Measurements from ENCODE around the gene INTS11. TPM values are rescaled to one million over a fixed set of nuclear protein-coding genes. Genes with fewer than 3 reads are reported as not detected.
A peak's percentile ranks its signal among the peaks of the same experiment; 100 is the strongest.
"Not testable (repeated sequence)": the region's sequence is repeated elsewhere in the genome, so short reads cannot be mapped to it uniquely, and the experiment has no call there.

Gene INTS11
- 75.7 TPM for total RNA-seq
- long read RNA-seq, transcript INTS11-208 (17 exons, 2,148 nt) = major isoform, 54 of 80 reads
- long read RNA-seq, partial matches to known transcripts = 8 of 80 reads
- long read RNA-seq, other reads (novel, unspliced or antisense) = 16 of 80 reads

- ATAC-seq = peak; percentile 81
- intact Hi-C loops (cut with DNase I) = loop anchor here (2.0 kb wide), 1 partner anchor 22 kb away; no protein-coding TSS in a partner anchor
- peak; percentile 96 for DNase-seq (ENCODE audit: missing footprints)
Measured at GRCh38 chr1:1324524-1325287, at the start of gene INTS11, which contains the start of gene CPTP. Gene INTS11 (minus strand): TSS chr1:1324660. CDS start chr1:1324608, 52 bp downstream. Gene CPTP (plus strand): TSS chr1:1324802. CDS start chr1:1326911, 2,109 bp downstream.

GRCh38 chr1:1373815-1374588, 49.5 kb upstream of the INTS11 start:
- ATAC-seq (no peak), DNase-seq (ENCODE audit: missing footprints) (peak; percentile 63)
- intact Hi-C loops (cut with DNase I) = loop anchor here (1.0 to 2.0 kb wide), 2 partner anchors 22 to 25 kb away; partner anchors contain the start of gene DVL1

DNA sequence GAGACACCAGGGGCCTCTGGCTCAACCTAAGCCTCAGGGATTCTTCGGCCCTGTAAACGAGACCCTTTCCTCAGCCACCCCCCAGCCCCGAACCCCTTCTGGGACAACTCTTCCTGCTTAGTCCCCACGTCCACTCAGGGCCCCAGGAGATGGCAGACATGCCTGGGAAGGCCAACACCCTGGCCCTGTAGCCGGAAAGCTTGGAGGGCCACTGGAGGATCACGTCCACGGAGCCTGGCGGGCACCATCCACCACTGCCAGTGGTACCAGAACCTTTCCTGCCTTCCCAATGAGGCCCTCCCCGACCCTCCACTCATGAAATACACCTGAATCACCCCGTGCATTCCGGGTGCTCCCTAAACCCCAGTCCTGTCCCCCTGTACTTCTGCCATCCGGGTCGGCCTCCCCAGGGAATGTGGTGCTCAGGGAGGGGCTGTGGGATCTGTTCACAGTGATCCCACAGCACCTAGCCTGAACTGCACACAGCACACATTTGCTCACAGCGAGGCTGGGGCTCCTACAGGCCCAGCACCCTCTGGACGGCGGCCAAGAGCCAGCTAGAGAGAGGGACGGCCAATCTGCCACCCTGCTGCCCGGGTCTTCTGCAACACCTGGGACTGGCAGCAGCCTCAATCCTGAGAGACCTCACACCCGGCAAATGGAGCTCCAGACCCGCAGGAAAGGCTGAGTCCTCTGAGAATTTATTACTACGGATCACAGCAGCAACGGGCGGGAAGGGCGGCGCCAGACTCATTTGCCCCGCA, 48.8 kb upstream of the INTS11 start:
- DNase-seq (ENCODE audit: missing footprints) = peak; percentile 50
- intact Hi-C loops (cut with DNase I) = loop anchor here (1.0 to 2.0 kb wide), 2 partner anchors 21 to 24 kb away; partner anchors contain the start of gene DVL1

GRCh38 chr1:1371746-1372711, 47.6 kb upstream of the INTS11 start:
- ATAC-seq (peak; percentile 29), DNase-seq (ENCODE audit: missing footprints) (peak; percentile 82)
- intact Hi-C loops (cut with DNase I) = loop anchor here (2.0 kb wide), 2 partner anchors 23 to 249 kb away; partner anchors contain the start of gene DVL1

More for the DNA sequence above, 48.8 kb upstream of the INTS11 start:
- ATAC-seq = no peak

DNA sequence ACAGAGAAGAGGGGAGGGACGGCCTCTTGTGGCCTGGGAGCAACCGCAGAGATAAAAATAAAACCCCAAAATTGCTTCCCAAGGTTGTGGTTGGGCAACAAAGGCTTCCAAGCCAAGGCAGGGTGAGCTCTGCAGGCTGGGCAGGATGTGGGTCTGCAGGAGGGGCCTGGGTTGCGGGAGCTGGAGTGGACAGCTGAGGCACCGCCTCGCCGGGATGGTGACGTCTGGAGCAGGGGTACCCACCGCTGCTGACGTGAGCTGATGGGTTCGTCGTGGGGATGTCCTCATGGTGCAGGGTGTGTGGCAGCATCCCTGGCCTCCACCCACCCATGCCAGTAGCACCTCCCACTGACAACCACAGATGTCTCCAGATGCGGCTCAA, 46.9 kb upstream of the INTS11 start:
- ATAC-seq (no peak), DNase-seq (ENCODE audit: missing footprints) (peak; percentile 48)
- intact Hi-C loops (cut with DNase I) = loop anchor here (2.0 kb wide), 1 partner anchor 249 kb away; no protein-coding TSS in a partner anchor

DNA sequence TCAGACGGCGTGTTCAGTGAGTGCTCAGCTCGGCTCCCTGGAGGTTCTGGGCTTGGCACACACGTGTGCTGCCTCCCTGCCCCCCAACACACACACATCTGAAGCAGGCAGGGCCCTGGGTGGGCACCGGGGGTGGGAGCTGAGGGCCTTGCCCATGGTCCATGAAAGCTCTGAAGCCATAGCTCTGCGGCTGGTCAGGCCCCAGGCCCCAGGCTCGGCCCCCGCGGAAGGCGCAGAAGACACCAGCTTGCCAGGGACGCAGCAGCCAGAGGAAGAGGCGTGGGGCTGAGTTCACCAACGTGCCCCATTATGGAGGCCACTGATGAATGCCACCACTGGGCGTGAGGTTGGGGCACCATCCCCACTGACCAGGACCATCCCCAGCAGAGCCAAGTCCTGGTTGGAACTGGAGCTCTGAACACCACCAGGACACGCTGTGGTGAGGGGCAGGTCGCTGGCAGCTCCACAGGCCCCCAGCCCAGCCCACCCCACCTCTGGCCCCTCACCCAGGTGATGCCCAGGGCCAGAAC, 46.4 kb upstream of the INTS11 start:
- DNase-seq (ENCODE audit: missing footprints) = peak; percentile 33
- no peak for ATAC-seq
- intact Hi-C loops (cut with DNase I) = loop anchor here (2.0 kb wide), 1 partner anchor 248 kb away; no protein-coding TSS in a partner anchor

DNA sequence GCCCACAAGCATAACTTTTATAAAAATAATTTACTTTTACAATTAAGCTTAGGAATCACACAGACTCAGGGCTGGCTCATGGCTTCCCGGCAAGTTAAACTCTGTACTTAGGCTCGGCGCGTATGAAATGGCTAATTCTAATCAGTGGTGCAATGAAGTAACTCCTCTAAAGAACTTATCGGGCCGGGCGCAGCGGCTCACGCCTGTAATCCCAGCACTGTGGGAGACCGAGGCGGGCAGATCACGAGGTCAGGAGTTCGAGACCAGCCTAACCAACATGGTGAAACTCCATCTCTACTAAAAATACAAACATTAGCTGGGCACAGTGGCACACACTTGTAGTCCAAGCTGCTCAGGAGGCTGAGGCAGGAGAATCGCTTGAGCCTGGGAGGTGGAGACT, 45.6 kb upstream of the INTS11 start:
- intact Hi-C loops (cut with DNase I) = loop anchor here (2.0 kb wide), 1 partner anchor 247 kb away; no protein-coding TSS in a partner anchor
- ATAC-seq = not testable (repeated sequence)
- peak; percentile 21 for DNase-seq (ENCODE audit: missing footprints)

- no peak for ATAC-seq
- no peak for DNase-seq (ENCODE audit: missing footprints)
- intact Hi-C loops (cut with DNase I) = no loop called here
Measured at GRCh38 chr1:1367315-1367714, 42.9 kb upstream of the INTS11 start.

GRCh38 chr1:1366699-1367066, 42.2 kb upstream of the INTS11 start:
- no peak for ATAC-seq
- intact Hi-C loops (cut with DNase I) = no loop called here

DNA sequence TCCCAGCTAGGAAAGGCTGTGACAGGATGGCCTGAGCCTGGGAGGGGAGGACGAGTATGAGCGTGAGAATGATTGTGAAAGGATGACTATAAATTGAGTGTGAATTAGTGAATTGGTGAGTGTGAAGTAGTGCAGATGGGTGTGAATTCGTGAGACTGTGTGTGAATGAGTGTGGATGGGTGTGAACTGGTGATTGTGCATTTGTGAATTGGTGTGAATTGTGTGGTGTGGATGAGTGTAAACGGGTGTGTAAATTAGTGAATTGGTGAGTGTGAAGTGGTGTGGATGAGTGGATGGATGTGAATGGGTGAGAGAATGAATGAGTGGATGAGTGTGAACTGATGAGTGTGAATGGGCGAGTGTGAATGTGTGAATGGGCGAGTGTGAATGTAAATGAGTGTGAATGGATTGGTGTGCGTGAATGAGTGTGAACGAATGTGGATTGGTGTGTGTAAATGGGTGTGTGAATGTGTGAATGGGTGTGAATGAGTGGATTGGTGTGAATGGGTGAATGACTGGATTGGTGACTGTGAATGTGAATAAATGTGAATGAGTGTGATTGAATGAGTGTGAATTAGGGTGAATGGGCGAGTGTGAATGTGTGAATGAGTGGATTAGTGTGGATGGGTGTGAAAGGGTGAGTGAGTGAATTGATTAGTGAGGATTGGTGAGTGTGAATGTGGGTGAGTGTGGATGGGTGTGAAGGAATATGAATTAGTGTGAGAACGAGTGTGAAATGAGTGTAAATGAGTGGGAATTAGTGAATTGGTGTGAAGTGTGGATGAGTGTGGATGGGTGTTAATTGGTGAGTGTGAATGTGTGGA, 41.6 kb upstream of the INTS11 start:
- intact Hi-C loops (cut with DNase I) = no loop called here

More at GRCh38 chr1:1366699-1367066, 42.2 kb upstream of the INTS11 start:
- DNase-seq (ENCODE audit: missing footprints) = no peak

DNA sequence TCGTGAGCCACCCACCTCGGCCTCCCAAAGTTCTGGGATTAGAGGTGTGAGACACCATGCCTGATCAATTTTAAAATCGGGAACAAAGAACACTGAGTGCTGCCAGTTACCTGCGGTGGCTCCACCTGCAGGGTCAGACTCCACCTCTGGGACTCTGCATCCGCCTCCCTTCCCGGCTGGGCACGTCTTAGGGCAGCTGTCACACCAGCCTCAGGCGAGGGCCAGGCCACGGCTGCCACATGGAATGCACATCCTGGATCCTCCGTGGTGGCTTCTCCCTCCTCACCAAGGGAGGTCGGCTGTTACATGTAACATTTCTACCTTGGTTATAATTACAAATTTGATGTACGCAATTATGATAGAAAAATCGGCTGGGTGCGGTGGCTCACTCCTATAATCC, 39.8 kb upstream of the INTS11 start:
- intact Hi-C loops (cut with DNase I) = no loop called here
- peak; percentile 55 for DNase-seq (ENCODE audit: missing footprints)
- ATAC-seq = no peak

More for the DNA sequence above, 41.6 kb upstream of the INTS11 start:
- ATAC-seq (no peak), DNase-seq (ENCODE audit: missing footprints) (peak; percentile 15)

DNA sequence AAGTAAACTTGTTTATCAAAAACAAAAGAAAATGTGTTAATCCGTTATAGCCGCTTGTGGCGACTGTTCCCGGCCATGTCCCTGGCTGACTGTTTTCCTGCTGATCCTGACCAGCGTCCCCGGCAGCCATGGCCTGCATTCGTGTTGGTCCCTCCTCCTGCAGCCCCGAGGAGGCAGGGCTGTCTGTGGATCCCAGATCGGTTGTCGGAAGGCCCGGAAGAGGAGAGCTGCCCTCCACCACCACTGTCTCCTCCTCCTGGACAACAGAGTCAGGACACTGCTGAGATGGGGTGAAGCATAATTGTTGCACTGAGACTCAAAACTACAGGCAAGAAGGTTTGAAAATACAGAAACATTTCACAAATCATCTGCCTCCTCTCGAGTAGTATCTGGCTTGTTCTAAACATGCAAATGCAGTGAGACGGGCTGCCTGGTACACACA, 37.5 kb upstream of the INTS11 start:
- DNase-seq (ENCODE audit: missing footprints) (peak; percentile 86), ATAC-seq (peak; percentile 47)
- intact Hi-C loops (cut with DNase I) = no loop called here

DNA sequence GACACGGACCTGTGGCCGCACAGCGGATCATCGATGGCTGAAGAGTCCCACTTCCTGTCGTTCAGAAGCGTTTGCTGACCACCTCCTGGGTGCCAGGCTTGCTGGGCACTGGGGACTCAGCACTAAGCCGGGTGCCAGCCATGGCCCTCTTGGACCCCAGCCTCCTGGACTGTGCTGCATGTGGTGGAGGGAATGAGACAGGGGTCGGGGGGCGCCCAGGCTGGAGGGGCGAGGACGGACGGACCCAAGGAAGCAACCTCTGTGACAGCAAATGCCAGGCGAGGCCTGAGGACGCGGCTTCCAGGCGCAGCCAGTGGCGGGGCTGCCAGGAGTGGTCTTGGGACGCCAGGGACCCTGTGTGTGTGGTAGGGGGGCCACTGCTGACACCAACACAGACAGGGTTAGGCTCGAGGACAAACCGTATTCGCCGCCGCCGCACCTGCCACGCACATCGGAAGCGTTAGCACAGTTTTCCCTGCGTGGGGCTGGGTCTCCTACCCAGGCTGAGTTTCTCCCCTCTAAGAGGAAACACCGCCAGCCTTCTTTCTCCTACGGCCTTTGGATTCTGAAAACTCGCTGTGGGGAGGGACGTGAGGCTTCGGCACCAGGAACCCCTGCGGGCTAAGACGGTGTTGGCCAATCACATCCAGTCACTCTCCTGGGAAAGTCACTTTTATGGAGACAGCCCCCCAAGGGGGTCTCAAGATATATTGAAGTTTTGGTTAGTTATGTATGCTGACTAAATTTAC, 36.9 kb upstream of the INTS11 start:
- ATAC-seq (no peak), DNase-seq (ENCODE audit: missing footprints) (peak; percentile 16)

GRCh38 chr1:1360506-1361169, 36.2 kb upstream of the INTS11 start:
- intact Hi-C loops (cut with DNase I) = no loop called here
- ATAC-seq (peak; percentile 58), DNase-seq (ENCODE audit: missing footprints) (peak; percentile 78)

More for the DNA sequence above, 36.9 kb upstream of the INTS11 start:
- intact Hi-C loops (cut with DNase I) = no loop called here

Data from Right ventricle myocardium inferior (tissue), 1 donor.